ENCODE data around the gene CYB561.

The CYB561 gene, protein sequence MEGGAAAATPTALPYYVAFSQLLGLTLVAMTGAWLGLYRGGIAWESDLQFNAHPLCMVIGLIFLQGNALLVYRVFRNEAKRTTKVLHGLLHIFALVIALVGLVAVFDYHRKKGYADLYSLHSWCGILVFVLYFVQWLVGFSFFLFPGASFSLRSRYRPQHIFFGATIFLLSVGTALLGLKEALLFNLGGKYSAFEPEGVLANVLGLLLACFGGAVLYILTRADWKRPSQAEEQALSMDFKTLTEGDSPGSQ

DNA sequence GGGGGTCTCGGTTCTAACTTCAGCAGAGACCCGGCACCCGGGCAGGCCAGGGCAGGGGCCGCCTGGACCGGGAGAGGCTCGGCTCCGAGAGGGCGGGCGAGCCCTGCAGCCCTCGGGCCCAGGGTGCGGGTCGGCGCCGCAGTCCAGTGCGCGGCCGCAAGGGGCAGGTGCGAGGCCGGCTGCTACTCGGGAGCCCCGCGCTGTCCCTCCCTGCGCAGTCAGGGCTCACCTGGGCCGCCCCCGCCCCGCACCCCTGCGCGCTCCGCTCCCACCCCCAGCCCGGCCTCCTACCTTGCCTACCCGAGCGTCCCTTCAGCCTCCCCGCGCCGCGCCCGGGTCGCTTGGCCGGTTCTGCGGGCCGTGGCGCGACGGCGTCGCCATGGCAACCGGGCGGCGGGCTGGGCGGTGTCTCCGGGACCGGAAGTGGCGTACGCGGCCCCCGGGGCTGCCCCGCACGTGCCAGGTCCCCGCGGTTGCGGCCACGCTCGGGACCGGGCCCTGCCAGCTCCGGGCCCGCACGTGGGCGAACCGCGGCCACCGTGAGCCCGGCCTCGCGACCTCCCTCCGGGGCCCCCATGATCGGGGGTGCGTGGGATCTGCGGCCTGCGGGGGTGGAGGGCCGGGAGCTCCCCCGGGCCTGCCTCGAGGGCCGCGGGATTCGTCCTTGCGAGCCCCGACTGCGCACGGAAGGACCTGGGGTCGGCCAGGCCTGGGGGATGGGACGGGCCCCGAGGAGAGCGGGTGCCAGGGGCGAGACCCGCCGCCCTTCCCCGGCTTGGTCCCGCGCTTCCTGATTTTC, at the start of gene CYB561:
Gene CYB561, minus strand, starts transcription at position 353 of the 799 bp plus-strand sequence. CDS start 8,759 bp downstream, outside the sequence.
- DNase-seq (ENCODE audit: low read depth in 2 of 2): peak; percentile 40 to 60

DNA sequence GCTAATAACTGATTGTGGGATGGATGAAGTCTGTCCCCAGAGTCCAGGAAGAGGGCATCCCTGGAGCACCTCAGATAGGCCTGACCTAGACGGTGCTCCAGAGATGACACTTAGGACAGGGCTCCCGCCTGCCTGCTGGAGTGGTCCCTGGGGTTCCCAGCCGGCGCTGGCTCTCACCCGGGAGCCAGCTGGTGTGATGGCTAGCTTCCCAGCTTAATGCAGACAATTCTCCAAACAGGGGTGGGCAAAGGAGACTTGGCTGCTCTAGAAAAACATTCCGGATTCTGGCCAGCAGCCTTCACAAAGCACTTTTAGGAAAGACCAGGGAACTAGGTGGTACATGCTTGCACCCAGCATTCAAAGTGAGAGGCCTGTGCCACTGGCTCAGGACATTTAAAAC, 49.4 kb upstream of the CYB561 start:
- no peak for DNase-seq (ENCODE audit: low read depth in 2 of 2)

DNA sequence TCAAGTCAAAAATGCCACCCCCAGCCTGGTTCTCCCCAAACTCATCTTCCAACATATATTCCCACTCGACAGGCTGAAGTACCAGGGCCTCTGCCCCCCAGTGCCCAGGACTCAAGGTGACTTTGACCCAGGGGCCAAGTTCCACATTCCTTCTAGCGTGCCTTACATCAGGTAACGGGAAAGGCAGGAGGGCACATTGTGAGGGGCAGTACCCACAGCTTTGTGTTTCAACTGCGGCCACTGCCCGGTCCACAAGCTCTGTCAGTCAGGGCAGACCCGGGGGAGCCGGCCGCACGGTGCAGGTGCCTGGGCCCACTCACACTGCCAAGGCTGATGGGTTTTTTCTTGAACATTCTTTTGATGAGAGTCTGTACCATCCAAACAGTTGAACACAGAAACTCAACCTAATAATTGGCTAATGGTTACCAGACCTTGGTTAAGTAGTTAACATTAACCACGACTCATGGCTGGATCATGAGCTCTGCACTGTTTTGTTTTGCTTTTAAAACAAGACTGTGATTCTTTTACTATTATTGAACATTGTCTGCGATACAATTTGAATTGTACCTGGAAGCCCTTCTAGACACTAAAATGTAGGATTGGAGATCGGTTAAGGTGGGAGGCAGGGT, 48.3 kb upstream of the CYB561 start:
- DNase-seq (ENCODE audit: low read depth in 2 of 2): no peak

DNA sequence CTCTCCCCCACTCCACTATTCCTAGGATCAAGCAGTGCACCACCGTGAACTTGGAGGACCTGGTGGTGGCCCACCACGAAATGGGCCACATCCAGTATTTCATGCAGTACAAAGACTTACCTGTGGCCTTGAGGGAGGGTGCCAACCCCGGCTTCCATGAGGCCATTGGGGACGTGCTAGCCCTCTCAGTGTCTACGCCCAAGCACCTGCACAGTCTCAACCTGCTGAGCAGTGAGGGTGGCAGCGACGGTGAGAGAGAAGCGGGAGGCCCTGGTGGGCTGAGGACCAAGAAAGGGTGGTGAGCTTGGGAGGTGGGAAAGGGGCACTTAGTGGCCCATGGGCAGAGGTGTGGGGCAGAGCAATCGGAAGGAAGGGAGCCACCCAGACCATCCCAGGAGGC, 47.3 kb upstream of the CYB561 start:
- DNase-seq (ENCODE audit: low read depth in 2 of 2): no peak

DNA sequence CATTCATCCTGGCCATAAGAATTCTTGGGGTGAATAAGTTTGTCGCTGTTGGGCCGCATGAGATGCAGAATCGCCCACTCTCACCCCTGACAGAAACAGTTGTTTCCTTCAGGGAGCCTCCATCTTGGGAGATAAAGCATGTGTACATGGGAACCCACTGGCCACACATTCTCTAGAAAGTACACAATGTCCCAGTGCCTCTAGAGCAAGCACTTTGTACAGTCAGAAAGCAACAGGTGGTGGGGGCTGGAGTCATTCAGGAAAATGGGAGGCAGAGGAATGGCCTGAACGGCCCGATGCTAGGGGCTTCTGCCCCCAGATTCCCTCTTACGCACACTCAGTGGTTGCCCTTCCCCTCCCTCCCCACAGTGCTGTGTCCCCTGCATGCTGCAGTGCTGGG, 46.8 kb upstream of the CYB561 start:
- no peak for DNase-seq (ENCODE audit: low read depth in 2 of 2)

DNA sequence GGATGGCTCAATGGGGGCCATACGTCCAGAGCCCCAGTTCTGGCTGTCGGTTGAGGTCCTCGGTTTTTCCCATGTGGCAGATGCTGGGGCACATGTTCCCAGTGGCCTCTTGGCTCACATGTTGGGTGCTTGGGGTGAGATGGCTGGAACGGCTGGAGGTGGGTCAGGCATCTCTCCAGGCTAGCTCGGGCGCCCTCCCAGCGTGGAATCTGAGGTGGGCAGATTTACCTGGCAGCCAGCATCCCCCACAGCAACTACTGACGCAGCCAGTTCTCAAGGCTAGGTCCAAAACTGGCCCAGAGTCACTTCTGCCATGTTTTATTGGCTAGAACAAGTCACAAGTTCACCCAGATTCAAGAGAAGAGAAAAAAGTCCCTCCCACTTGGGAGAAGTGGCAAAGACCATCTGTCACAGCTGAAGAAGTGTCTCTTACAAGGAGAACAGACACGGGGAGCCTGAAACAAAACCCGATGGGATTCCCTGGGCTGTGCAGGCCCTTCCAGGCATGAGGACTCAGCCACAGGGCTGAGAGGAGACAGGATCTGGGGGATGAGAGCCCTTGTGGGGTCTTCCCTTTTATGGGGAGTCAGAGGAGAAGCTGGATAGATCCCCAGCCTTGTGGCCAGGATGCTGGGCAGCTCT, 46.0 kb upstream of the CYB561 start:
- no peak for DNase-seq (ENCODE audit: low read depth in 2 of 2)

DNA sequence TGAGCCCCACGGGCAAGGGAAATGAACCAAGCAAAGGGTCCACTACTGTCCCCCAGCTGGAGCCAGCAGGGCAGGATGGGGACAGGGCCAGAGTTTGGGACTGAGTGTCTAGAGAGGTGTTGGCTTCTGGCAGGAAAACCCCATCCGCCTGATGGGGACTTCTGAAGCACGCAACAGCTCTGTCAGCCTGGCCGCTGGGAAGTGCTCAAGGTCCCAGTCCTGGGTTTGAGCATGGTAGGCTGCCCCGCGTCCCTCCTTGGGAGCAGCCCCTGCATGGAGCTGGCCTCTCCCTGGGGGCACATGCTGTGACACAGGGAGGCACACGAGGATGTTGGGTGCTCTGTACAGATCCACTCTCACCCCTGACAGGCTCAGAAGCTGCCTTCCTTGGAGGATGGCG, 45.3 kb upstream of the CYB561 start:
- DNase-seq (ENCODE audit: low read depth in 2 of 2): no peak

DNA sequence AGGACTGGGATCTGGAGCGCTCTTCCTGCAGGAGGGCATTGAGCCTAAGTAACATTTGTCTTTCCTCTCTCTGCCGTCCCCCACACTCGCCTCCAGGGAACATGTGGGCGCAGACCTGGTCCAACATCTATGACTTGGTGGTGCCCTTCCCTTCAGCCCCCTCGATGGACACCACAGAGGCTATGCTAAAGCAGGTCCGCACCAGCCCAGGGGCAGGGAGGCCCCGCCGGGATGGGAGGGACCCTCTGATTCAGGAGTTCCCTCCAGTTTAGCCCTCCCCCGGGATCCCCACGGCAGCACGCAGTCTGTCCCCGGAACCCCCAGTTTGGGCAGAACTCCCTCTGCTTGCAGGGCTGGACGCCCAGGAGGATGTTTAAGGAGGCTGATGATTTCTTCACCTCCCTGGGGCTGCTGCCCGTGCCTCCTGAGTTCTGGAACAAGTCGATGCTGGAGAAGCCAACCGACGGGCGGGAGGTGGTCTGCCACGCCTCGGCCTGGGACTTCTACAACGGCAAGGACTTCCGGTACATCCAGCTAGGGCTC, 44.8 kb upstream of the CYB561 start:
- DNase-seq (ENCODE audit: low read depth in 2 of 2): no peak

DNA sequence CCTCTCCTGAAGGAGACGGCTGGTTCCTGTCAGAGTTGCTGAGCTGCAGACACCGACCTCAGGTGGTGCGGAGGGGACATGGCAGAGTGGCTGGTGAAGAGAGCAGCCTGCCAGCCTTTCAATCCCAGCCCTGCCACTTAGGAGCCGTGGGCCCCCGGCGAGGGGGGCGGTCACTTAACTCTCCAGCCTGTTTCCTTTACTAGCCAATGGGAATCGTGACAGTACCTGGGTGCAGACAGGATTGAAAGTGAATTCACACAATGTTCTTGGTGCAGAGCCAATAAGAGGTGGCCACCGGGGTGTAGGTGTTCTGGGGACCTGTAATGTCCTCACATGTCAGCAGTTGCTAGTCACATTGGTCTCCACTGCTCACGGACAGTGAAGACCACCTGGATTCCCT, 44.2 kb upstream of the CYB561 start:
- no peak for DNase-seq (ENCODE audit: low read depth in 2 of 2)

DNA sequence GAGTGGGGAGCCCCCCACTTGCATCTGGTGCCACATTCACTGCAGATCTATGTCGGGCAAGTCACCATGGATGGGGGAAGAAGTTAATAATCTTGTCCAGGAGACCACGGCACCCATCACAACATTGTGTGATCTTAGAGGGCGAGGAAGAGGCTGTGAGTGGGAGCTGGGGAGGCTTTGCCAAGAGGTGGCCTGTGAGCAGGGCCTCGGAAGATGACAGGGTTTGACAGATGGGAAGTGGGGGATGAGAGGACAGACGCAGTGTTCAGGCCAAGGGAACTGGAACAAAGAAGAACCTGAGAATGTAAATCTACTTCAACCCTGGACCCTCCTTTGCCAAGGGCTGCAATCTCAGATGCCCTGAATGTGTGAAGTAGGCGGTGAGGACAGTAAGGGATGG, 43.2 kb upstream of the CYB561 start:
- no peak for DNase-seq (ENCODE audit: low read depth in 2 of 2)

DNA sequence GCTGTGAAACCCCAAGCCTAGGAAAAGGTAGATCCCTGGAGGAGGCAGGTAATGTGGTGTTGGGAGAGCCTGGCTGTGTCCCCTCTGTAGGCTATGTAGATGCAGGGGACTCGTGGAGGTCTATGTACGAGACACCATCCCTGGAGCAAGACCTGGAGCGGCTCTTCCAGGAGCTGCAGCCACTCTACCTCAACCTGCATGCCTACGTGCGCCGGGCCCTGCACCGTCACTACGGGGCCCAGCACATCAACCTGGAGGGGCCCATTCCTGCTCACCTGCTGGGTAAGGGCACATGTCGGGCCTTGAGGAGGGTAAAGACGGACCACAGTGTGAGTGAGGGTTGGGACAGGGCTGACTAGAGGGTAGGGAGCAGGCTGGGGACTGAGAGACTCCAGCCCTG, 42.7 kb upstream of the CYB561 start:
- no peak for DNase-seq (ENCODE audit: low read depth in 2 of 2)

DNA sequence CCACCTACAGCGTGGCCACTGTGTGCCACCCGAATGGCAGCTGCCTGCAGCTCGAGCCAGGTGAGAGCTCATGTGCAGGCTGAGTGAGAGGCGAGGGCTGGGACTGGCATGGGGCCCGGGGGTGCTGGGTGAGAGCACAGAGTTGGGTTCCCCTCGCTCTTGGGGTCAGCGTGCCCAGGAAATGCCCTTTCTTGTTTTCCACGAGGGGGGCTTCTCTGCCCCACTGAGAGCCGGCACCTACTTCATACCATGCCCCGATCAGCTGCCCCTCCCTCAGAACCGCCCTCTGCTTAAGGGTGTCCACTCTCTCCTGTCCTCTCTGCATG, 40.9 kb upstream of the CYB561 start:
- no peak for DNase-seq (ENCODE audit: low read depth in 2 of 2)

DNA sequence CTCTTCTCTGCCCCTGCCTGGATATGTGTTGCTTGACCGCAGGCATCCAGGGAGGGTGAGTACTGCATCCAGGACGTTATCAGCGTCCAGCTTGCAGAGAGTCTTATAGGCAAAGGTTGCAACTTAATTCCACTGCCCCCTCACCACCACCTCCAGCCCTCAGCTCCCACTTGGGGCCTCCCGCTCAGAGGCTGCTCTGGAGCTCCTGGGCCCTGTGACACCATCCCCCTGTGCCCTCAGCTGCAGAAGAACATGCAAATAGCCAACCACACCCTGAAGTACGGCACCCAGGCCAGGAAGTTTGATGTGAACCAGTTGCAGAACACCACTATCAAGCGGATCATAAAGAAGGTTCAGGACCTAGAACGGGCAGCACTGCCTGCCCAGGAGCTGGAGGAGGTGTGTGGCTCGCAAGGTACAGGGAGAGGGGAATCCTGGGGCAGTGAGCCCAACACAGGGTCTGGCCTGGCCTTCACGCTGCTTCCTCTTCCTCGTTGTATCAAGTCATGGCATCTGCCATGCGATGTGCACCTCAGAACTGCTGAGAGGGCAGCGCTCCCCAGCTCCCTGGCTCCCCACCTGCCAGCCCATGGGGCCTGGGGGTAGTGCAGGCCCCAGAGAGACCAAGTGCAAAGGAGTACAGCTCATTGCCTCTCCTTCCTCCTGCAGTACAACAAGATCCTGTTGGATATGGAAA, 40.4 kb upstream of the CYB561 start:
- no peak for DNase-seq (ENCODE audit: low read depth in 2 of 2)

DNA sequence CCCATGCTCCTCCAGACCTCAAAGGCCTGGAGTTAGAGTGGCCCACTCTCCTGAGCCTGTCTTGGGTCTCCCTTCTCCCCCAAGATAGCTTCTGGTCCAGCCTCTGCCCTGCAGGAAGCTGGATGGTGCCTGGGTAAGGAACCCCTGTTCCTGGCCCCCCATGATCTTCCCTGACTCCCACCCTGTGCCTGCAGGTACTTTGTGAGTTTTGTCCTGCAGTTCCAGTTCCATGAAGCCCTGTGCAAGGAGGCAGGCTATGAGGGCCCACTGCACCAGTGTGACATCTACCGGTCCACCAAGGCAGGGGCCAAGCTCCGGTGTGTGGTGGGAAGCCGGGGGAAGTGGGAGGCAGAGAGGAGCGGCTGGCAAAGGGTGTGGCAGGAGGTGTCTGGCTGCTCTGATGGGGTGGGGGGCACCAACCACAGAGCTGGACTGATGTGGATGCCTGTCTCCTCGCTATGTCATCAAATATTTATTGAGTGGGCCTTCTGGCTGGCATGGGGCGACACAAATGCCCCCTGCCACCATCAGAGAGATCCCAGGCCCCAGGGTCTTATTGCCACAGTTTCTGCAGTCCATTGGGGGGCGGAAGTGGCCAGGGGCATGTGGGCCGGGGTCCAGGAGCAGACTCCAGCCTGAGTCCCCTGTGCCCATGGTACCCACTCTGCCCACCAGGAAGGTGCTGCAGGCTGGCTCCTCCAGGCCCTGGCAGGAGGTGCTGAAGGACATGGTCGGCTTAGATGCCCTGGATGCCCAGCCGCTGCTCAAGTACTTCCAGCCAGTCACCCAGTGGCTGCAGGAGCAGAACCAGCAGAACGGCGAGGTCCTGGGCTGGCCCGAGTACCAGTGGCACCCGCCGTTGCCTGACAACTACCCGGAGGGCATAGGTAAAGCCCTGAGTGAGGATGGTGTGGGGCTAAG, 37.8 kb upstream of the CYB561 start:
- DNase-seq (ENCODE audit: low read depth in 2 of 2): no peak

DNA sequence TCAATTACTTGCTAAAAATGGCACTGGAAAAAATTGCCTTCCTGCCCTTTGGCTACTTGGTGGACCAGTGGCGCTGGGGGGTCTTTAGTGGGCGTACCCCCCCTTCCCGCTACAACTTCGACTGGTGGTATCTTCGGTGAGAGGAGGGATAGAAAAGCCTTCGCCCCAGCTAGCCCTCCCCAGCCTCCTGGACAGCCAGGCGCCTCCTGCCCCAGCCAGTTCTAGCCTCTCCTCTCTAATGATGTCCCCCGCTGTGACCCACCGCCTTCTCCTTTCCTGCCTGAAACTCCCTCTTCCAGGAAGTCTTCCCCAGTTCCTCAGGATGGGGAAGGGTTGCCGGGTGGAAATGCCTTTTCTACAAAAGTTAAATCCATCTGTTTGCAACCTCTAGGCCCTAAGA, 36.9 kb upstream of the CYB561 start:
- DNase-seq (ENCODE audit: low read depth in 2 of 2): no peak

DNA sequence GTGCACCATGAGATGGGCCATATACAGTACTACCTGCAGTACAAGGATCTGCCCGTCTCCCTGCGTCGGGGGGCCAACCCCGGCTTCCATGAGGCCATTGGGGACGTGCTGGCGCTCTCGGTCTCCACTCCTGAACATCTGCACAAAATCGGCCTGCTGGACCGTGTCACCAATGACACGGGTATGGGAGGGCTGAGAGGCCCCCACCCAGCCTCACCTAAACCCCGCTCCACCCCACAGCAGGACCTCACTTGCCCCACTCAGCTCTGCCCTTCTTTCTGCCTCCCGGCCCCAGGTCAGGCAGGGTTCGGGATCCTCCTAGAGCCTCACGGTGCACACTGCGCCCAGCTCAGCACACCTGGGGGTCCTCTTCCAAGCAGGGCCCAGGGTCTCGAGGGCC, 36.4 kb upstream of the CYB561 start:
- DNase-seq (ENCODE audit: low read depth in 2 of 2): no peak

DNA sequence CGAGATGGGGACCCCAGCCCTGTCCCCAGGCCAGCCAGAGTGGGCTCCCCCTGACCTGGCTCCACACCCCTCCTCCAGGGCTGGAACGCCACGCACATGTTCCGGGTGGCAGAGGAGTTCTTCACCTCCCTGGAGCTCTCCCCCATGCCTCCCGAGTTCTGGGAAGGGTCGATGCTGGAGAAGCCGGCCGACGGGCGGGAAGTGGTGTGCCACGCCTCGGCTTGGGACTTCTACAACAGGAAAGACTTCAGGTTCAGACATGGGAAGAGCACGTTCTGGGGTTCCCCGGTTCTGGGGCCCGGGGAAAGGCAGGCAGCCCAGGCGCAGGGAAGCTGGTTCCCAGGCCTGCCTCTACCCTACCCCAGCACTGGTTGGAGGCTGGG, 35.4 kb upstream of the CYB561 start:
- no peak for DNase-seq (ENCODE audit: low read depth in 2 of 2)

DNA sequence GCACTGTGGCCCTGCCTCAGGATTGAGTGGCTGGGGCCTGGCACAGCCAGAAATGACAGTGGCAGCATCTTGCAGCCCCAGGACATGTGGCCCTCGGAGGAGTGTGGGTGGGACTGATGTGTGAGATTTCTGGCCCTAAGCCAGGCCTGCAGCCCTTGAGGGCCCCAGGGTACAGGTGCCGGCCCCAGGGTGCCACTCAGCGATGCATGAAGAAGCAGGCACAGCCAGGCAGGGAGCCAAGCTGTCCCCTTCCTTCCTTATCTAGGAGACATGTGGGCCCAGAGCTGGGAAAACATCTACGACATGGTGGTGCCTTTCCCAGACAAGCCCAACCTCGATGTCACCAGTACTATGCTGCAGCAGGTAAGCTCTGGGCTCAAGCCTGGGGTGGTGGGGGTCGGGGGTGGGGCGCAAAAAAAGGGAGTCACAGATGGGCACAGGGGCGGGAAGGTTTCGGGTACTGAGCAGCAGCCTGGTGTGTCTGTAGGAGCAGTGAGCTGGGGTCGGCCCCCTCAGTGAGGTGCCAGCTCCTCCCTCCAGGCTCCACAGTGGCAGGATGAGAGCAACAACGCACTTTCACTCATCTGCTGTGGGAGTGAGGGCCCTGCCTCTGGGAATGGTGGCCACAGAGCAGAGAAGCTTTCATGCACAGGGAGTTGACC, 34.9 kb upstream of the CYB561 start:
- no peak for DNase-seq (ENCODE audit: low read depth in 2 of 2)

DNA sequence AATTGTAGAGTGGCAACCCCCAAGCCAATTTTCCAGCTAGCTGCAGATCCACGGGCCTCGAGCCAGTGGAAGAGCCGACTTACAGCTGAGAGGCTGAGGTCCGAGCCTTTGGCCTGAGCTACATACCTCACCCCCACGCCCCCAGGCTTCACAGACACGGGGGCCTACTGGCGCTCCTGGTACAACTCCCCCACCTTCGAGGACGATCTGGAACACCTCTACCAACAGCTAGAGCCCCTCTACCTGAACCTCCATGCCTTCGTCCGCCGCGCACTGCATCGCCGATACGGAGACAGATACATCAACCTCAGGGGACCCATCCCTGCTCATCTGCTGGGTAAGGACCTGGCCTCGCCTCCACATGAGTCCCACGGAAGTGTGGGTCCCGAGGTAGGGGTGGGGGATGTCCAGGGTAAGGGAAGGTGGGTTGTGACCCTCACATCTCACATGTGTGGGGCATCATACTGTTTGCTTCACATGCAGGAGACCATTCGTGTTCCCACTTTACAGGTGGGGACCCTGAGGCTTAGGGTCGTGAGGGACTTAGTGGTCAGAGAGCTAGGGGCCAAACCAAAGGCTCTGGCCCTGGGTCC, 34.2 kb upstream of the CYB561 start:
- DNase-seq (ENCODE audit: low read depth in 2 of 2): no peak
